Nephron progenitor cell (in vitro differentiated cells): ENCODE data around the gene TM7SF2.

ENCODE experiments used
- DNase-seq: peaks from one replicate; pipeline ENCODE4 v3.0.0; 2021
- H3K27ac Mint-ChIP-seq: 2 replicates; pipeline ENCODE4 v1.8.0; 2021; ENCODE audit warnings: mild to moderate bottlenecking, moderate library complexity, mixed read lengths
- H3K27me3 Mint-ChIP-seq: 2 replicates; pipeline ENCODE4 v1.8.0; 2021; ENCODE audit warnings: mild to moderate bottlenecking, low read depth, mixed read lengths; ENCODE audit not compliant: poor library complexity
- H3K36me3 Mint-ChIP-seq: 2 replicates; pipeline ENCODE4 v1.8.0; 2021; ENCODE audit warnings: low read depth, mixed read lengths
- H3K4me1 Mint-ChIP-seq: 2 replicates; pipeline ENCODE4 v1.8.0; 2021; ENCODE audit warnings: mixed read lengths
- H3K4me3 Mint-ChIP-seq: 2 replicates; pipeline ENCODE4 v1.8.0; 2021; ENCODE audit warnings: mild to moderate bottlenecking, moderate library complexity, mixed read lengths
- H3K9me3 Mint-ChIP-seq: 2 replicates; pipeline ENCODE4 v1.8.0; 2021; ENCODE audit warnings: mild to moderate bottlenecking, moderate library complexity, mixed read lengths
- TF ChIP-seq, protein P1 (sequence below): fragments of 200-600 bp; sonication (generic); IDR thresholded peaks from 2 replicates; pipeline ENCODE4 v1.5.0; 2021; ENCODE audit warnings: antibody characterized with exemption

The TM7SF2 gene

GRCh38 chr11:65163684-65164083, 52.0 kb downstream of the TM7SF2 start:
- Mint-ChIP-seq H3K27ac (no peak overlapping the region), H3K4me1 (peaks cover 18% of the 10 kb centered on the region), H3K27me3 (peaks cover 15% of the 10 kb centered on the region), H3K4me3 (no peak overlapping the region), H3K9me3 (no peaks in the 10 kb centered on the region), H3K36me3 (no peaks in the 10 kb centered on the region)
- TF ChIP-seq, protein P1, sequence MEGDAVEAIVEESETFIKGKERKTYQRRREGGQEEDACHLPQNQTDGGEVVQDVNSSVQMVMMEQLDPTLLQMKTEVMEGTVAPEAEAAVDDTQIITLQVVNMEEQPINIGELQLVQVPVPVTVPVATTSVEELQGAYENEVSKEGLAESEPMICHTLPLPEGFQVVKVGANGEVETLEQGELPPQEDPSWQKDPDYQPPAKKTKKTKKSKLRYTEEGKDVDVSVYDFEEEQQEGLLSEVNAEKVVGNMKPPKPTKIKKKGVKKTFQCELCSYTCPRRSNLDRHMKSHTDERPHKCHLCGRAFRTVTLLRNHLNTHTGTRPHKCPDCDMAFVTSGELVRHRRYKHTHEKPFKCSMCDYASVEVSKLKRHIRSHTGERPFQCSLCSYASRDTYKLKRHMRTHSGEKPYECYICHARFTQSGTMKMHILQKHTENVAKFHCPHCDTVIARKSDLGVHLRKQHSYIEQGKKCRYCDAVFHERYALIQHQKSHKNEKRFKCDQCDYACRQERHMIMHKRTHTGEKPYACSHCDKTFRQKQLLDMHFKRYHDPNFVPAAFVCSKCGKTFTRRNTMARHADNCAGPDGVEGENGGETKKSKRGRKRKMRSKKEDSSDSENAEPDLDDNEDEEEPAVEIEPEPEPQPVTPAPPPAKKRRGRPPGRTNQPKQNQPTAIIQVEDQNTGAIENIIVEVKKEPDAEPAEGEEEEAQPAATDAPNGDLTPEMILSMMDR = no peak
- no peak for DNase-seq
